NCI-H446 treated with DMSO at 0.1 percent for 48 hours (cell line): ENCODE results near the gene BBS10.
"Not testable (repeated sequence)": the region's sequence is repeated elsewhere in the genome, so short reads cannot be mapped to it uniquely, and the experiment has no call there.

ENCODE experiments used
- DNase-seq: peaks from one replicate; lab custom pipeline; 2025; lab: John Stamatoyannopoulos, UW

Gene BBS10

GRCh38 chr12:76348079-76348901, at the start of gene BBS10:
TSS of gene BBS10 (minus strand) at chr12:76348415. CDS start at chr12:76348358, 57 bp downstream.
- DNase-seq = peak; percentile 79

- DNase-seq = no peak
Observed at GRCh38 chr12:76391461-76391860, 43.2 kb upstream of the BBS10 start.

- no peak for DNase-seq
Observed at GRCh38 chr12:76387614-76388013, 39.4 kb upstream of the BBS10 start.

- no peak for DNase-seq
Observed at GRCh38 chr12:76384560-76384959, 36.3 kb upstream of the BBS10 start.

GRCh38 chr12:76383988-76384387, 35.8 kb upstream of the BBS10 start:
- DNase-seq = no peak

- DNase-seq = no peak
Observed at GRCh38 chr12:76379261-76379660, 31.0 kb upstream of the BBS10 start.

- DNase-seq = not testable (repeated sequence)
Observed at GRCh38 chr12:76376876-76377275, 28.7 kb upstream of the BBS10 start.

GRCh38 chr12:76375939-76376338, 27.7 kb upstream of the BBS10 start:
- DNase-seq = no peak

GRCh38 chr12:76375470-76375869, 27.3 kb upstream of the BBS10 start:
- DNase-seq = no peak

GRCh38 chr12:76374386-76375020, 26.3 kb upstream of the BBS10 start:
- DNase-seq = no peak

GRCh38 chr12:76368230-76368629, 20.0 kb upstream of the BBS10 start:
- DNase-seq = no peak

GRCh38 chr12:76366163-76366562, 17.9 kb upstream of the BBS10 start:
- no peak for DNase-seq

GRCh38 chr12:76364131-76364530, 15.9 kb upstream of the BBS10 start:
- DNase-seq = not testable (repeated sequence)

GRCh38 chr12:76360316-76360715, 12.1 kb upstream of the BBS10 start:
- no peak for DNase-seq

GRCh38 chr12:76356071-76356470, 7.9 kb upstream of the BBS10 start:
- DNase-seq = no peak

- DNase-seq = peak; percentile 43
Observed at GRCh38 chr12:76346798-76347420, 1.3 kb downstream of the BBS10 start.

GRCh38 chr12:76346236-76346635, 2.0 kb downstream of the BBS10 start:
- no peak for DNase-seq

GRCh38 chr12:76345569-76345968, 2.6 kb downstream of the BBS10 start:
- no peak for DNase-seq

GRCh38 chr12:76341436-76342030, 6.7 kb downstream of the BBS10 start:
- DNase-seq = no peak

- DNase-seq = no peak
Observed at GRCh38 chr12:76340680-76341435, 7.4 kb downstream of the BBS10 start.

- no peak for DNase-seq
Observed at GRCh38 chr12:76337583-76337982, 10.6 kb downstream of the BBS10 start.

- DNase-seq = no peak
Observed at GRCh38 chr12:76332606-76333005, 15.6 kb downstream of the BBS10 start.
